Panc1 (cell line): ENCODE results near the gene EHD3.

Experiments
- CTCF ChIP-seq: fragments of 450-650 bp; IDR thresholded peaks from 2 replicates; pipeline ENCODE4 v1.5.1; 2017; ENCODE audit warnings: mild to moderate bottlenecking
- POLR2AphosphoS5 ChIP-seq: IDR thresholded peaks from 2 replicates; pipeline ENCODE4 v1.6.1; 2012; ENCODE audit warnings: mild to moderate bottlenecking, low read depth, low read length, moderate library complexity
- REST ChIP-seq, 2 experiments: IDR thresholded peaks; 2 replicates each; pipeline ENCODE4 v1.6.1; 2011 to 2012; ENCODE audit warnings: low read depth in 2 of 2, control low read depth in 1 of 2, low read length in 1 of 2, mild to moderate bottlenecking in 1 of 2, moderate library complexity in 1 of 2; ENCODE audit not compliant: insufficient read depth in 1 of 2
- SIN3A ChIP-seq: IDR thresholded peaks from 2 replicates; pipeline ENCODE4 v1.6.1; 2012; ENCODE audit warnings: low read depth, mild to moderate bottlenecking, low read length, moderate library complexity, borderline replicate concordance; ENCODE audit not compliant: insufficient read depth

GRCh38 chr2:31202833-31203232 is 31.1 kb upstream of the EHD3 start:
- no peak for TF ChIP-seq CTCF
- TF ChIP-seq REST (IDR thresholded peaks at IDR 0.05; ENCODE audit: insufficient read depth in 1 of 2, low read depth in 2 of 2, low read length in 1 of 2) = no peak
- no peak for TF ChIP-seq POLR2AphosphoS5
- TF ChIP-seq SIN3A = no peak
